Measurements from ENCODE around the gene WSCD1.
A peak's percentile ranks its signal among the peaks of the same experiment; 100 is the strongest.

The WSCD1 gene

GRCh38 chr17:6069539-6070429 lies at the start of gene WSCD1 (continued):
- TF ChIP-seq ZNF639 (tag by site-specific recombination; IDR thresholded peaks at IDR 0.05) (no peak), ZNF530 (tag by site-specific recombination; IDR thresholded peaks at IDR 0.05; ENCODE audit: low read depth) (no peak), KLF9 (tag by site-specific recombination; IDR thresholded peaks at IDR 0.05; ENCODE audit: low read depth) (no peak; the same call in 1 of the 2 replicates), ZBTB26 (tag by site-specific recombination; optimal IDR thresholded peaks at IDR 0.05) (peak; percentile 69), ZNF146 (tag by site-specific recombination; IDR thresholded peaks at IDR 0.05) (peak; percentile 39), ZNF292 (tag by site-specific recombination; IDR thresholded peaks at IDR 0.05; ENCODE audit: borderline replicate concordance, low read depth) (no peak), KLF8 (tag by site-specific recombination; IDR thresholded peaks at IDR 0.05) (peak; percentile 43; the same call in 1 of the 2 replicates), ZNF791 (tag by site-specific recombination; IDR thresholded peaks at IDR 0.05) (peak; percentile 30; the same call in 1 of the 2 replicates), ZBTB11 (tag by site-specific recombination; conservative IDR thresholded peaks at IDR 0.05; ENCODE audit: low read depth) (no peak), SALL2 (tag by site-specific recombination; IDR thresholded peaks at IDR 0.05; ENCODE audit: borderline replicate concordance) (no peak), ZSCAN30 (tag by site-specific recombination; IDR thresholded peaks at IDR 0.05) (no peak), ZNF23 (tag by site-specific recombination; IDR thresholded peaks at IDR 0.05; ENCODE audit: borderline replicate concordance) (0 out of 2 replicates have a peak, but pooled peaks have one; percentile 44), ZNF221 (tag by site-specific recombination; IDR thresholded peaks at IDR 0.05; ENCODE audit: borderline replicate concordance) (no peak), ZNF561 (tag by site-specific recombination; IDR thresholded peaks at IDR 0.05; ENCODE audit: borderline replicate concordance) (no peak), ZNF571 (tag by site-specific recombination; IDR thresholded peaks at IDR 0.05) (0 out of 2 replicates have a peak, but pooled peaks have one; percentile 49), ZXDB (tag by site-specific recombination; IDR thresholded peaks at IDR 0.05) (no peak), PRDM2 (tag by site-specific recombination; IDR thresholded peaks at IDR 0.05; ENCODE audit: borderline replicate concordance) (peak; percentile 94; the same call in 1 of the 2 replicates), ZNF335 (tag by site-specific recombination; conservative IDR thresholded peaks at IDR 0.05) (peak; percentile 87), ELK4 (IDR thresholded peaks at IDR 0.05; ENCODE audit: borderline replicate concordance, low read depth, low read length) (no peak), ZNF112 (tag by site-specific recombination; IDR thresholded peaks at IDR 0.05) (no peak), ZNF701 (tag by site-specific recombination; IDR thresholded peaks at IDR 0.05) (0 out of 2 replicates have a peak, but pooled peaks have one; percentile 38), ZFP41 (tag by site-specific recombination; IDR thresholded peaks at IDR 0.05; ENCODE audit: borderline replicate concordance) (no peak), ZNF416 (tag by site-specific recombination; IDR thresholded peaks at IDR 0.05) (0 out of 2 replicates have a peak, but pooled peaks have one; percentile 43)

Data from HEK293 (cell line).